HepG2 (cell line): ENCODE measurements around the gene ANO1.

ENCODE experiments used
- EP300 ChIP-seq, 3 experiments: sonication (generic) in 1 of 3; formaldehyde crosslinking in 1 of 3; IDR thresholded peaks; 2 replicates each; pipeline versions ENCODE4 v1.5.1 to v1.6.1; 2011 to 2020; ENCODE audit warnings: low read depth in 2 of 3, low read length in 2 of 3, borderline replicate concordance in 1 of 3, improper control_type of control experiment in 1 of 3, mild to moderate bottlenecking in 1 of 3, missing genetic modification reagents in 1 of 3, moderate library complexity in 1 of 3
- RAD51 ChIP-seq: fragments of 450-650 bp; IDR thresholded peaks from 2 replicates; pipeline ENCODE4 v1.6.1; 2016; ENCODE audit warnings: borderline replicate concordance
- TBP ChIP-seq: sonication (generic); formaldehyde crosslinking; IDR thresholded peaks from 2 replicates; pipeline ENCODE4 v1.5.0; 2020; ENCODE audit warnings: missing genetic modification reagents
- TOPORS ChIP-seq: sonication (generic); formaldehyde crosslinking; IDR thresholded peaks from 2 replicates; pipeline ENCODE4 v1.8.0; 2023; ENCODE audit warnings: mild to moderate bottlenecking, missing genetic modification reagents
- ZNF101 ChIP-seq: sonication (generic); formaldehyde crosslinking; IDR thresholded peaks from 2 replicates; pipeline ENCODE4 v1.4.0; 2020; ENCODE audit warnings: mild to moderate bottlenecking, low read depth, missing genetic modification reagents, borderline replicate concordance
- TF ChIP-seq, protein P1 (sequence below), 2 experiments: IDR thresholded peaks; 2 replicates each; pipeline ENCODE4 v1.6.1; 2011 to 2012; ENCODE audit warnings: low read length in 2 of 2, borderline replicate concordance in 1 of 2, low read depth in 1 of 2, mild to moderate bottlenecking in 1 of 2, moderate library complexity in 1 of 2
- TF ChIP-seq, protein P2 (sequence below): sonication (generic); formaldehyde crosslinking; IDR thresholded peaks from 2 replicates; pipeline ENCODE4 v1.5.0; 2020; ENCODE audit warnings: mild to moderate bottlenecking, missing genetic modification reagents

DNA sequence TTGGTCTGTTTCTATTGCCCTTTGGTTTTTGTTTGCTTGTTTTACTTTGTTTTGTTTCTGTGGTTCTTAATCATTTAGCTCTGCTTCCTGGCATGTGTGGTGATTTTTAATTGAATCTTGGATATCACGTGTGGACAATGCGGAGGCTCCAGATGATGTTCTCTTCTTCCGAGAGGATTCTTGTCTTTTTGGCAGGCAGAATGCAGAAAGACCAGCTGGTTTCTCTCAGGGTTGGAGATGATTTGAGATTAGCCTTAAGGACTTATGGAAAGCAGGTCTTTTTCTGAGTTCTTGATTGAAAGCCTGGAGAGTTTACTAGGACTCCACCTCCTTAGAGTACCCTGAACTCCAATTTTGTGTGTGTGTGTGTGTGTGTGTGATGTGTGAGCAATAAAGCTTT lies 21.0 kb upstream of the ANO1 start:
- TF ChIP-seq, protein P1, sequence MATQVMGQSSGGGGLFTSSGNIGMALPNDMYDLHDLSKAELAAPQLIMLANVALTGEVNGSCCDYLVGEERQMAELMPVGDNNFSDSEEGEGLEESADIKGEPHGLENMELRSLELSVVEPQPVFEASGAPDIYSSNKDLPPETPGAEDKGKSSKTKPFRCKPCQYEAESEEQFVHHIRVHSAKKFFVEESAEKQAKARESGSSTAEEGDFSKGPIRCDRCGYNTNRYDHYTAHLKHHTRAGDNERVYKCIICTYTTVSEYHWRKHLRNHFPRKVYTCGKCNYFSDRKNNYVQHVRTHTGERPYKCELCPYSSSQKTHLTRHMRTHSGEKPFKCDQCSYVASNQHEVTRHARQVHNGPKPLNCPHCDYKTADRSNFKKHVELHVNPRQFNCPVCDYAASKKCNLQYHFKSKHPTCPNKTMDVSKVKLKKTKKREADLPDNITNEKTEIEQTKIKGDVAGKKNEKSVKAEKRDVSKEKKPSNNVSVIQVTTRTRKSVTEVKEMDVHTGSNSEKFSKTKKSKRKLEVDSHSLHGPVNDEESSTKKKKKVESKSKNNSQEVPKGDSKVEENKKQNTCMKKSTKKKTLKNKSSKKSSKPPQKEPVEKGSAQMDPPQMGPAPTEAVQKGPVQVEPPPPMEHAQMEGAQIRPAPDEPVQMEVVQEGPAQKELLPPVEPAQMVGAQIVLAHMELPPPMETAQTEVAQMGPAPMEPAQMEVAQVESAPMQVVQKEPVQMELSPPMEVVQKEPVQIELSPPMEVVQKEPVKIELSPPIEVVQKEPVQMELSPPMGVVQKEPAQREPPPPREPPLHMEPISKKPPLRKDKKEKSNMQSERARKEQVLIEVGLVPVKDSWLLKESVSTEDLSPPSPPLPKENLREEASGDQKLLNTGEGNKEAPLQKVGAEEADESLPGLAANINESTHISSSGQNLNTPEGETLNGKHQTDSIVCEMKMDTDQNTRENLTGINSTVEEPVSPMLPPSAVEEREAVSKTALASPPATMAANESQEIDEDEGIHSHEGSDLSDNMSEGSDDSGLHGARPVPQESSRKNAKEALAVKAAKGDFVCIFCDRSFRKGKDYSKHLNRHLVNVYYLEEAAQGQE (IDR thresholded peaks at IDR 0.05; ENCODE audit: borderline replicate concordance in 1 of 2, low read depth in 1 of 2, low read length in 2 of 2): no peak
- TF ChIP-seq TOPORS (CRISPR knock-in tag) (no peak), RAD51 (no peak), TBP (CRISPR knock-in tag) (no peak), ZNF101 (CRISPR knock-in tag) (no peak), EP300 (IDR thresholded peaks at IDR 0.05; ENCODE audit: low read depth in 2 of 2, low read length in 2 of 2) (no peak), EP300 (CRISPR knock-in tag; IDR thresholded peaks at IDR 0.05; ENCODE audit: borderline replicate concordance) (no peak)
- TF ChIP-seq, protein P2, sequence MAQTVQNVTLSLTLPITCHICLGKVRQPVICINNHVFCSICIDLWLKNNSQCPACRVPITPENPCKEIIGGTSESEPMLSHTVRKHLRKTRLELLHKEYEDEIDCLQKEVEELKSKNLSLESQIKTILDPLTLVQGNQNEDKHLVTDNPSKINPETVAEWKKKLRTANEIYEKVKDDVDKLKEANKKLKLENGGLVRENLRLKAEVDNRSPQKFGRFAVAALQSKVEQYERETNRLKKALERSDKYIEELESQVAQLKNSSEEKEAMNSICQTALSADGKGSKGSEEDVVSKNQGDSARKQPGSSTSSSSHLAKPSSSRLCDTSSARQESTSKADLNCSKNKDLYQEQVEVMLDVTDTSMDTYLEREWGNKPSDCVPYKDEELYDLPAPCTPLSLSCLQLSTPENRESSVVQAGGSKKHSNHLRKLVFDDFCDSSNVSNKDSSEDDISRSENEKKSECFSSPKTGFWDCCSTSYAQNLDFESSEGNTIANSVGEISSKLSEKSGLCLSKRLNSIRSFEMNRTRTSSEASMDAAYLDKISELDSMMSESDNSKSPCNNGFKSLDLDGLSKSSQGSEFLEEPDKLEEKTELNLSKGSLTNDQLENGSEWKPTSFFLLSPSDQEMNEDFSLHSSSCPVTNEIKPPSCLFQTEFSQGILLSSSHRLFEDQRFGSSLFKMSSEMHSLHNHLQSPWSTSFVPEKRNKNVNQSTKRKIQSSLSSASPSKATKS (CRISPR knock-in tag): no peak
